ENCODE results near the gene FTO. TPM values are rescaled to one million over a fixed set of nuclear protein-coding genes. Genes with fewer than 3 reads are reported as not detected.

Gene FTO
- total and polyA plus RNA-seq, 2 of the 13 experiments (the other 11 are each of a cell fraction or from before 2014, with no cell fraction given), result 41.6 to 55.8 TPM

GRCh38 chr16:53703590-53704444 is at the start of gene FTO, which contains the start of gene RPGRIP1L (continued):
- TF ChIP-seq AHDC1 (CRISPR knock-in tag; IDR thresholded peaks at IDR 0.05; ENCODE audit: borderline replicate concordance) (peak; percentile 65; the same call in 1 of the 2 replicates), CHD4 (IDR thresholded peaks at IDR 0.05; ENCODE audit: borderline replicate concordance, low read length) (no peak), ZSCAN21 (CRISPR knock-in tag; IDR thresholded peaks at IDR 0.05; ENCODE audit: borderline replicate concordance) (peak; percentile 66; the same call in 1 of the 2 replicates), SALL1 (CRISPR knock-in tag; IDR thresholded peaks at IDR 0.05) (peak; percentile 89), ZNF713 (CRISPR knock-in tag; IDR thresholded peaks at IDR 0.05) (0 out of 2 replicates have a peak, but pooled peaks have one; percentile 68), ZNF446 (CRISPR knock-in tag; IDR thresholded peaks at IDR 0.05) (peak; percentile 80; the same call in 1 of the 2 replicates), ATF5 (CRISPR knock-in tag; IDR thresholded peaks at IDR 0.05; ENCODE audit: low read depth) (0 out of 2 replicates have a peak, but pooled peaks have one; percentile 40), ZBTB2 (CRISPR knock-in tag; IDR thresholded peaks at IDR 0.05; ENCODE audit: low read depth) (no peak), ZMYM3 (CRISPR knock-in tag; IDR thresholded peaks at IDR 0.05) (0 out of 2 replicates have a peak, but pooled peaks have one; percentile 14), TFDP1 (CRISPR knock-in tag; IDR thresholded peaks at IDR 0.05; ENCODE audit: borderline replicate concordance) (peak; percentile 93), XRCC5 (optimal IDR thresholded peaks at IDR 0.05; ENCODE audit: low read length) (peak; percentile 83), CSRNP1 (CRISPR knock-in tag; IDR thresholded peaks at IDR 0.05) (peak; percentile 93), KMT2B (CRISPR knock-in tag; IDR thresholded peaks at IDR 0.05) (peak; percentile 97), KAT7 (CRISPR knock-in tag; IDR thresholded peaks at IDR 0.05; ENCODE audit: borderline replicate concordance) (peak; percentile 90), IRF9 (CRISPR knock-in tag; IDR thresholded peaks at IDR 0.05; ENCODE audit: borderline replicate concordance) (peak; percentile 94)
